H9 (cell line): Measurements from ENCODE around the gene CD247. TPM values are rescaled to one million over a fixed set of nuclear protein-coding genes. Genes with fewer than 3 reads are reported as not detected.

Experiments
- DNase-seq: peaks from one replicate; pipeline ENCODE4 v3.0.0-alpha.2; 2017
- H2AFZ ChIP-seq: one replicate; pipeline ENCODE4 v1.6.1; 2013; ENCODE audit warnings: mild to moderate bottlenecking, low read length, control low read depth, moderate library complexity
- H2AK5ac ChIP-seq: 2 replicates; pipeline ENCODE4 v1.6.1; 2013; ENCODE audit warnings: low read length, control low read depth, mixed read lengths; ENCODE audit not compliant: insufficient read length
- H2BK120ac ChIP-seq: one replicate; pipeline ENCODE4 v1.6.1; 2013; ENCODE audit warnings: low read depth, mild to moderate bottlenecking, low read length, control low read depth, inconsistent platforms; ENCODE audit not compliant: poor library complexity, severe bottlenecking
- H2BK12ac ChIP-seq: 2 replicates; pipeline ENCODE4 v1.6.1; 2013; ENCODE audit warnings: low read length, control low read depth, mixed read lengths, low read depth; ENCODE audit not compliant: insufficient read length
- H2BK15ac ChIP-seq: 2 replicates; pipeline ENCODE4 v1.6.1; 2013; ENCODE audit warnings: low read depth, low read length, control low read depth
- H2BK20ac ChIP-seq: one replicate; pipeline ENCODE4 v1.6.1; 2013; ENCODE audit warnings: low read depth, mild to moderate bottlenecking, low read length, control low read depth, inconsistent platforms; ENCODE audit not compliant: poor library complexity, severe bottlenecking
- H2BK5ac ChIP-seq: 2 replicates; pipeline ENCODE4 v1.6.1; 2013; ENCODE audit warnings: low read length, control low read depth, mixed read lengths; ENCODE audit not compliant: insufficient read length
- H3K14ac ChIP-seq: 2 replicates; pipeline ENCODE4 v1.6.1; 2013; ENCODE audit warnings: low read length, control low read depth; ENCODE audit not compliant: insufficient read depth
- H3K18ac ChIP-seq: 2 replicates; pipeline ENCODE4 v1.6.1; 2013; ENCODE audit warnings: low read depth, mild to moderate bottlenecking, mixed read lengths, low read length, control low read depth; ENCODE audit not compliant: insufficient read length
- H3K23ac ChIP-seq: 2 replicates; pipeline ENCODE4 v1.6.1; 2013; ENCODE audit warnings: low read length, control low read depth, mixed read lengths, low read depth; ENCODE audit not compliant: insufficient read length
- H3K23me2 ChIP-seq: 2 replicates; pipeline ENCODE4 v1.6.1; 2013; ENCODE audit warnings: low read depth, mild to moderate bottlenecking, mixed read lengths, low read length, control low read depth; ENCODE audit not compliant: insufficient read length, poor library complexity, severe bottlenecking
- H3K27ac ChIP-seq: 2 replicates; pipeline ENCODE4 v1.5.1; 2013; ENCODE audit warnings: low read length, control low read depth, mixed read lengths, low read depth; ENCODE audit not compliant: insufficient read length
- H3K27me3 ChIP-seq: 2 replicates; pipeline ENCODE4 v1.6.1; 2013; ENCODE audit warnings: low read length, control low read depth, inconsistent platforms; ENCODE audit not compliant: insufficient read depth
- H3K4ac ChIP-seq: 2 replicates; pipeline ENCODE4 v1.6.1; 2013; ENCODE audit warnings: low read depth, mild to moderate bottlenecking, control low read depth, inconsistent platforms, low read length, moderate library complexity
- H3K4me1 ChIP-seq: 2 replicates; pipeline ENCODE4 v1.6.1; 2013; ENCODE audit warnings: low read length, control low read depth, inconsistent platforms; ENCODE audit not compliant: insufficient read depth
- H3K4me2 ChIP-seq: 2 replicates; pipeline ENCODE4 v1.6.1; 2013; ENCODE audit warnings: low read length, control low read depth, mixed read lengths; ENCODE audit not compliant: insufficient read length, insufficient read depth
- H3K56ac ChIP-seq: 2 replicates; pipeline ENCODE4 v1.6.1; 2013; ENCODE audit warnings: low read depth, mild to moderate bottlenecking, mixed read lengths, low read length, control low read depth; ENCODE audit not compliant: insufficient read length
- H3K79me1 ChIP-seq: 2 replicates; pipeline ENCODE4 v1.6.1; 2013; ENCODE audit warnings: low read depth, mild to moderate bottlenecking, moderate library complexity, low read length, control low read depth, inconsistent platforms; ENCODE audit not compliant: insufficient read depth, poor library complexity, severe bottlenecking
- H3K79me2 ChIP-seq: 2 replicates; pipeline ENCODE4 v1.6.1; 2013; ENCODE audit warnings: low read length, control low read depth, inconsistent platforms; ENCODE audit not compliant: insufficient read depth
- H3K9ac ChIP-seq: 2 replicates; pipeline ENCODE4 v1.6.1; 2013; ENCODE audit warnings: low read length, control low read depth, mixed read lengths; ENCODE audit not compliant: insufficient read length; ENCODE audit errors: extremely low read depth
- H3K9me3 ChIP-seq: one replicate; pipeline ENCODE4 v1.6.1; 2013; ENCODE audit warnings: low read depth, low read length, inconsistent platforms; ENCODE audit not compliant: control insufficient read depth
- H3T11ph ChIP-seq: one replicate; pipeline ENCODE4 v1.6.1; 2013; ENCODE audit warnings: mild to moderate bottlenecking, low read length, control low read depth, inconsistent platforms
- H4K20me1 ChIP-seq: one replicate; pipeline ENCODE4 v1.6.1; 2013; ENCODE audit not compliant: control insufficient read depth, insufficient read length, insufficient read depth
- H4K5ac ChIP-seq: 2 replicates; pipeline ENCODE4 v1.6.1; 2013; ENCODE audit warnings: low read depth, mild to moderate bottlenecking, mixed read lengths, low read length, control low read depth; ENCODE audit not compliant: insufficient read length
- H4K8ac ChIP-seq: replicated peaks from 2 replicates; pipeline ENCODE4 v1.6.1; 2013; ENCODE audit warnings: low read length, control low read depth, mixed read lengths, low read depth; ENCODE audit not compliant: insufficient read length
- H4K91ac ChIP-seq: 2 replicates; pipeline ENCODE4 v1.6.1; 2013; ENCODE audit warnings: low read depth, mild to moderate bottlenecking, moderate library complexity, mixed read lengths, low read length, control low read depth; ENCODE audit not compliant: insufficient read length
- H3K27ac Mint-ChIP-seq, 3 experiments: 2 replicates in 2 of 3; 3 replicates in 1 of 3; pipeline ENCODE4 v1.8.0; 2020 to 2021; ENCODE audit warnings: mixed read lengths in 3 of 3, mild to moderate bottlenecking in 1 of 3, moderate library complexity in 1 of 3
- H3K27me3 Mint-ChIP-seq: 2 replicates; pipeline ENCODE4 v1.8.0; 2021; ENCODE audit warnings: low read depth, mild to moderate bottlenecking, moderate library complexity, mixed read lengths
- H3K36me3 Mint-ChIP-seq, 3 experiments: 2 replicates in 2 of 3; 3 replicates in 1 of 3; pipeline ENCODE4 v1.8.0; 2020 to 2021; ENCODE audit warnings: low read depth in 3 of 3, mixed read lengths in 3 of 3; ENCODE audit not compliant: insufficient read depth in 1 of 3
- H3K4me1 Mint-ChIP-seq, 2 experiments: 2 replicates each; pipeline ENCODE4 v1.8.0; 2020; ENCODE audit warnings: mixed read lengths in 2 of 2
- H3K4me3 Mint-ChIP-seq, 2 experiments: 2 replicates in 1 of 2; 3 replicates in 1 of 2; pipeline ENCODE4 v1.8.0; 2020 to 2021; ENCODE audit warnings: mild to moderate bottlenecking in 2 of 2, mixed read lengths in 2 of 2, moderate library complexity in 1 of 2
- H3K9me3 Mint-ChIP-seq, 2 experiments: 2 replicates in 1 of 2; 3 replicates in 1 of 2; pipeline ENCODE4 v1.8.0; 2020; ENCODE audit warnings: mild to moderate bottlenecking in 2 of 2, mixed read lengths in 2 of 2, moderate library complexity in 1 of 2
- CTCF ChIP-seq: fragments of 200-600 bp; sonication (generic); conservative IDR thresholded peaks from 3 replicates; pipeline ENCODE4 v1.8.0; 2021; ENCODE audit warnings: antibody characterized with exemption, mild to moderate bottlenecking
- WGBS: extraction: QIAGEN DNeasy Blood & Tissue Kit; methylation state at CpG from one replicate; pipeline ENCODE4 v1.1.7; 2013; ENCODE audit warnings: missing lambda C conversion rate, low lambda C conversion rate, mixed read lengths; ENCODE audit not compliant: insufficient read length; ENCODE audit errors: extremely low coverage; 5-methylcytosine and 5-hydroxymethylcytosine counted together
- total RNA-seq: library from RNA; stranded (reverse); gene quantifications from 2 replicates; pipeline ENCODE4 v1.2.1, GENCODE V29; 2021

Gene CD247
- total RNA-seq, 1 experiment from 2014 or later = 1.2 TPM

GRCh38 chr1:167413328-167413727 lies 105.0 kb downstream of the CD247 start:
- H3K14ac ChIP-seq = no peak overlapping the region
- no peak overlapping the region for H4K8ac ChIP-seq
- no peak overlapping the region for H3K4me2 ChIP-seq
- WGBS = no CpG with 5 or more reads among the region's 3 CpGs
- Mint-ChIP-seq H3K27ac (no peak overlapping the region; a peak in 1 of 7 replicates), H3K4me3 (no peak overlapping the region), H3K27me3 (no peaks in the 10 kb centered on the region), H3K4me1 (peaks cover 0 to 10% of the 10 kb centered on the region in 2 experiments; a peak in 2 of 4 replicates), H3K36me3 (peaks cover 30 to 64% (median 49%) of the 10 kb centered on the region in 3 experiments; a peak in 6 of 7 replicates), H3K9me3 (no peaks in the 10 kb centered on the region; a peak in 1 of 5 replicates)
- H3K4ac ChIP-seq = no peak overlapping the region
- no peaks in the 10 kb centered on the region for H3K27me3 ChIP-seq
- no peak overlapping the region for H2AFZ ChIP-seq
- no peak overlapping the region for H3T11ph ChIP-seq
- H2BK120ac ChIP-seq = no peak overlapping the region
- no peak overlapping the region for H3K56ac ChIP-seq
- H3K79me1 ChIP-seq = no peaks in the 10 kb centered on the region
- H4K91ac ChIP-seq = no peak overlapping the region
- TF ChIP-seq CTCF = no peak
- H4K5ac ChIP-seq = no peak overlapping the region
- H2AK5ac ChIP-seq = no peak overlapping the region
- H2BK20ac ChIP-seq = no peak overlapping the region
- no peak overlapping the region for H3K18ac ChIP-seq
- H3K9ac ChIP-seq = no peak overlapping the region
- H3K79me2 ChIP-seq = no peaks in the 10 kb centered on the region
- H2BK12ac ChIP-seq = no peak overlapping the region
- no peaks in the 10 kb centered on the region for H3K23me2 ChIP-seq
- no peak overlapping the region for H2BK15ac ChIP-seq
- no peak overlapping the region for H3K27ac ChIP-seq
- H3K23ac ChIP-seq = no peak overlapping the region
- H4K20me1 ChIP-seq = no peaks in the 10 kb centered on the region
- no peaks in the 10 kb centered on the region for H3K4me1 ChIP-seq
- no peak overlapping the region for H2BK5ac ChIP-seq
- H3K9me3 ChIP-seq = no peaks in the 10 kb centered on the region
- DNase-seq = no peak
